Fibroblast of the aortic adventitia (primary cell): ENCODE data around the gene ELOVL5. TPM values are rescaled to one million over a fixed set of nuclear protein-coding genes. Genes with fewer than 3 reads are reported as not detected.

Experiments used
- DNase-seq: peaks from one replicate; pipeline ENCODE4 v3.0.0-alpha.2; 2010; ENCODE audit warnings: low read depth
- H3K4me3 ChIP-seq: 2 replicates; pipeline ENCODE4 v1.5.1; 2011; ENCODE audit warnings: low read depth, mild to moderate bottlenecking, control low read depth, low read length, moderate library complexity
- total RNA-seq: library from RNA; depleted of rRNA; stranded (reverse); fragments of >200 nt; gene quantifications from 2 replicates; pipeline ENCODE4 v1.2.3, GENCODE V29; 2012; ENCODE audit warnings: low replicate concordance
- TF ChIP-seq, protein P1 (sequence below): IDR thresholded peaks from 2 replicates; pipeline ENCODE4 v1.5.1; 2011; ENCODE audit warnings: mild to moderate bottlenecking, low read length, control low read depth, inconsistent platforms; ENCODE audit not compliant: insufficient read depth

The ELOVL5 gene
- total RNA-seq, 1 donor: 95.1 TPM

DNA sequence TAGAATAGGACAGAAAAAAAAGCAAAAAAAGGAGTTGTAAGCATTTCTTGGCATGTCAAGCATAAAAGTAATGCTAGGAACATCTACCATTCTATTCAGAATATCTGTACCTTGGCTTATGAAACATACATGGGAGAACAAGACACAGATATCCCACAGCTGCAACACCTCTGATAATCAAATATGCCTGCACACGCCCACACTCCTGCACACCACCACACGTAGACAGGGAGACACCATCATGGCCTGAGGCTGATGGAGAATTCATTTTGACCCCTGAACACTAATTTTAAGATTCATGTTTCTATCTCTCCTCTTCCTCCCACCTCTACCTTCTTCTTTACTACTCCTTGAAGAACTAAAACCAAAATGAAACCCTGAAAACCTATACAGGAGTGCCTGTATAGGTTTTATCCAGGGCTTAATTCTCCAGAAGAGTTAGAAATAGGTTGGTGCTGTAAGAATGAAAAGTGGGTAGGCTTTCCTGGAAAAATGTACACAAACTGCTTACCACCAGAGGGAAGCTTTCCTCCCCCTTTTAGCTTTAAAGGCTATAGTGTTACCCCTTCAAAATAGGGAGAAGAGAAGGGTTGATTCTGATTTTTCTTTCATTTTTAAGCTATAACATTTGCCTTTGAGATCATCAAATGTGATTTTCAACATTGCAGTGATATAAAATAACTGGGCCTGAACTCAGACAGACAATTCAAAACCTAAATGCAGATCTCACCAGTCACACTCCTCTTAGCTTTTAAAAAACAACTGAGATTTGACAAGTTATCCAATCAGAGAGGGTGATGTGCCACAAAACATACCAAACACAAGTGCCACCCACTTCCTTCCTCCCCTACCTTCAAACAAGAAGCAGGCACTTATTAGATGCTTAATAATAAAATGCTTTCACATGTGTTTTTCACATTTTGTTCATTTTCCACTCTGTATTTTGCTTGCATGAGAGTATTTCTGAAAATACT, 57.9 kb downstream of the ELOVL5 start:
- DNase-seq: peak; percentile 21
- H3K4me3 ChIP-seq: no peak overlapping the region
- TF ChIP-seq, protein P1, sequence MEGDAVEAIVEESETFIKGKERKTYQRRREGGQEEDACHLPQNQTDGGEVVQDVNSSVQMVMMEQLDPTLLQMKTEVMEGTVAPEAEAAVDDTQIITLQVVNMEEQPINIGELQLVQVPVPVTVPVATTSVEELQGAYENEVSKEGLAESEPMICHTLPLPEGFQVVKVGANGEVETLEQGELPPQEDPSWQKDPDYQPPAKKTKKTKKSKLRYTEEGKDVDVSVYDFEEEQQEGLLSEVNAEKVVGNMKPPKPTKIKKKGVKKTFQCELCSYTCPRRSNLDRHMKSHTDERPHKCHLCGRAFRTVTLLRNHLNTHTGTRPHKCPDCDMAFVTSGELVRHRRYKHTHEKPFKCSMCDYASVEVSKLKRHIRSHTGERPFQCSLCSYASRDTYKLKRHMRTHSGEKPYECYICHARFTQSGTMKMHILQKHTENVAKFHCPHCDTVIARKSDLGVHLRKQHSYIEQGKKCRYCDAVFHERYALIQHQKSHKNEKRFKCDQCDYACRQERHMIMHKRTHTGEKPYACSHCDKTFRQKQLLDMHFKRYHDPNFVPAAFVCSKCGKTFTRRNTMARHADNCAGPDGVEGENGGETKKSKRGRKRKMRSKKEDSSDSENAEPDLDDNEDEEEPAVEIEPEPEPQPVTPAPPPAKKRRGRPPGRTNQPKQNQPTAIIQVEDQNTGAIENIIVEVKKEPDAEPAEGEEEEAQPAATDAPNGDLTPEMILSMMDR: peak; percentile 24

DNA sequence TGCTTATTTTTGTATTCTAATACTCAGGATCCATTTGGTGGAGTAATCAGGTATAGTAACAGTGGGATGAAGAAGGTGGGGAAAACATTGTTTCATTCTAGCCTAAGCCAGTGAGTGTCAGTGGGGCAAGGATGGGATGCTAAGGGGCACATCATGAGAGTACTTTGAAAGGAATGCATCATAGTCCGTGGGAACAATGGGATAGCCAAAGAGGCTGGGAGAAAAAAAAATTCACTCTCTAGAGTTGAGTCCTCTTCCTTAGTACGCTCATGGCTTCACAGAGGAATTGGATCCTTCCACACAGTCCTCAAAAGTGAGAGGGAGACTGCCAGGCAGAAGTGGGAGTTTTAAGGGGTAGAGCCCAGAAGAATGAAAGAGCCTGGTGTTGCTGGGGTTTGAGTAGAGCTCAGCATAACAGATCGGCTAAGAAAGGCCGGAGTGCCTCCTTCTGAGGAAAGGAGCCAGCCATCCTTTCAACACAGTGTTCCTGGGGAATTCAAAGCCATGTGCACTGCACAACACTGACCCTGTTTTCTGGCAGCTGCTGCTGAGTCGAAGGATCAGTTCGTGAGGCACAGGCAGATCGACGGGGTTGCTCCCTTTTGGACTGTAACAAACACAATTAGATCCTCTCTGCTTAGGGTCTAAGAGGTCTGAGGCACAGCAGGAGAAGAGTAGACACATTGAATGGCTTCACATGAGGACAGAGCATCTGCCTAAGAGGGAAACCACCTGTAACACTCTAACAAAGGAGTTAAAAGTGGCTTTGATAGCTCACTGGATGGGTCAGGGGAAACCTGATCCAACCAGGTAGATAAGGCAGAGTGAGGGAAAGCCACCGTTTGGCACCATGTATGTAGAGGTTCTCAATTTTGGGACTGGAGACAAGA, 61.2 kb downstream of the ELOVL5 start:
- H3K4me3 ChIP-seq: no peak overlapping the region

DNA sequence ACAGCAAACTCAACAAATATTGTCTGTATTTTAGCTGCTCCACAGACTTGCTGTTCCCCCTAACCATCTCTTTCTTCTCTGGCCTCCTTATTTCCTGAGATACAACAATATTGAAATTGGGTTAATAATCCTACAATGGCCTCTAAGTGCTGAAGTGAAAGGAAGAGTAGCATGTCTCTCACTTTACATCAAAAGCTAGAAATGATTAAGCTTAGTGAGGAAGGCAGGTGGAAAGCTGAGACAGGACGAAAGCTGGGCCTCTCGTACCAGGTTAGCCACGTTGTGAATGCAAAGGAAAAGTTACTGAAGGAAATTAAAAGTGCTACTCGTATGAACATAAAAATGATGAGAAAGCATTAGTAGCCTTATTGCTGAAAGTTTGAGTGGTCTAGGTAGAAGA, 63.8 kb downstream of the ELOVL5 start:
- no peak for DNase-seq
- no peak overlapping the region for H3K4me3 ChIP-seq
- TF ChIP-seq, protein P1: no peak

More for the DNA sequence above, 61.2 kb downstream of the ELOVL5 start:
- DNase-seq: peak; percentile 24
- TF ChIP-seq, protein P1: no peak

DNA sequence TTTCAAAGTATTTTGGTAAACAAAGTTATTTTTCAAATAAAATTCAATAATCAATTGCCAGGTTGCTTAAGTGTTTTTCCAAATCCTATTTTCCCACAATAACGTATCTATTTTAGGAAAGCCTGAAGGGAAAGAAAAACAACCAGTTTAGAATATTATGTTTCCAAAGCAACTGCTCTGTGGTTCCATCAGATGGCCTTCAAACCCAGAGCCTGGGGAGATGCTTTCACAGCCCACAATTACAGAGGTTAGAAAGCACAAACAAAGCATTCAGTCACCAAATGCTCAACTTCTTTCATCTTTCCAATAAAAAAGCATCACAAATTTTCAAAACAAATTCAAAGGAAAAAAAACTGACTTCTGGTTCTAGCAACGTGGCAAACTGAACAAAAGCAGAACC, 66.0 kb downstream of the ELOVL5 start:
- TF ChIP-seq, protein P1: no peak
- H3K4me3 ChIP-seq: no peak overlapping the region
- no peak for DNase-seq

DNA sequence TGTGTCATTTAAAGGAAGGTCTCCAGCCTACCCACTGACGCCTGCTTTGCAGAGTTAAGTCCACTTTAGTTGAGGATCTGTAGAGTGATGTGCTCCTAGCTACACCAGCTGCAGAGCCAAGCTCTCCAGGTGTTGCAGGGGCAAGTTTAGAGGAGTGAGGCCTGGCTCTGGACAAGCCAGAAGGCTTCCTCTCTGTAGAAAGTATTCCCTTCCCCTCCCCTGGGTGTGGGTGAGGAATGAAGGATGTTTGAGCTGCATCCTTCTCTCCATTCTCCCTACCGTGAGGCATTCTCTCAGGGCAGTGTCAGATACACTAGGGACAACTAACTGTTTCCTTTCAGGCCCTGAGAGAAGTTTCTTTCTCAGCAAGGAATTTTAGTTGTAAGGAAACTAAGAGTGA, 66.5 kb downstream of the ELOVL5 start:
- no peak for DNase-seq
- TF ChIP-seq, protein P1: no peak
- no peak overlapping the region for H3K4me3 ChIP-seq

DNA sequence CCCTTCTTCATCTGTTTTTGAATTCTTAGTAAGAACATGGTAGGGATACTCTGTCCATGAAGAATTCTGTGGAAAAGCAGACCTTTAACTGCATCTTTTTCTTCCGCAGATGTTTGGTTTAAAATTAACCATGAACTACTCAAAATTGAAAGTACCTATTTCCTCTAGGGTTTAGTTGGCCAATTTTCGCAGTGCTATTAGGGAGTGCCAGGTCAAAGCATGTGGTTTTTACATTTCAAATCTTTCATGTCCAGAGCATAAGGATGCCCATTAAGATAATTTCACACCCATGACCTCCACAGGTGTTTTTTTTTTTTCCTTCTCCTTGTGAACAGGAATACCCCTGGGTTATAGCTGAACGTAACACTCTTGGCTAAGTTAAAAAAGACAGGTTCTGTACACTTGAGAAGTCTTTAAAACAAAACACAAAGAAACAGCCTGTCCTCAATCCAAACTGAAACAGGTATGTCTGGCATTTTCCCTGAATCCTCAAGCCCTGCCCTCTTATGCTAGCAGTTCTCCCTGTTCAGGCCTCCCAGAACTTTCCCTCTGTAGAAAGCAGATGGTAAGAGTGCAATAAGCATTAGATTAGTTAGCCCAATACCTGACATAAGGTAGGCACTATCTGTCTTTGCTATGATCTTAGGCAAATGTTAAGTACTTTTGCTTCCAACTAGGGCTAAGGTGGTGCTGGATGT, 67.1 kb downstream of the ELOVL5 start:
- TF ChIP-seq, protein P1: no peak

More for the DNA sequence above, 67.1 kb downstream of the ELOVL5 start:
- no peak for DNase-seq
- no peak overlapping the region for H3K4me3 ChIP-seq
